GM23338 (cell line): ENCODE data around the gene SH3GL3.

ENCODE experiments used
- CREB1 ChIP-seq: fragments of 250-450 bp; sonication (Bioruptor Pico); IDR thresholded peaks from 2 replicates; pipeline ENCODE4 v1.5.0; 2020; ENCODE audit warnings: low read depth, mild to moderate bottlenecking, moderate library complexity
- CTCF ChIP-seq, 2 experiments: fragments of 200-600 bp in 1 of 2; sonication (generic) in 1 of 2; conservative IDR thresholded peaks; 2 replicates each; pipeline versions ENCODE4 v1.5.1 to v1.6.1; 2016 to 2017; ENCODE audit warnings: antibody characterized with exemption in 2 of 2, low read depth in 2 of 2, mild to moderate bottlenecking in 2 of 2, moderate library complexity in 1 of 2
- ETS1 ChIP-seq: IDR thresholded peaks from 2 replicates; pipeline ENCODE4 v1.6.1; 2016; ENCODE audit warnings: antibody characterized with exemption
- EZH2 ChIP-seq: fragments of 200-600 bp; sonication (generic); IDR thresholded peaks from one replicate; pipeline ENCODE4 v1.8.0; 2017; ENCODE audit warnings: antibody characterized with exemption, mild to moderate bottlenecking, low read depth; ENCODE audit not compliant: unreplicated experiment
- EZH2phosphoT487 ChIP-seq: fragments of 200-600 bp; sonication (generic); IDR thresholded peaks from one replicate; pipeline ENCODE4 v1.8.1; 2018; ENCODE audit warnings: antibody characterized with exemption; ENCODE audit not compliant: unreplicated experiment
- JUNB ChIP-seq: IDR thresholded peaks from one replicate; pipeline ENCODE4 v1.6.1; 2016; ENCODE audit warnings: antibody characterized with exemption; ENCODE audit not compliant: unreplicated experiment
- NANOG ChIP-seq: IDR thresholded peaks from 2 replicates; pipeline ENCODE4 v1.6.1; 2016; ENCODE audit warnings: antibody characterized with exemption, borderline replicate concordance
- POLR2AphosphoS5 ChIP-seq: IDR thresholded peaks from 2 replicates; pipeline ENCODE4 v1.6.1; 2016; ENCODE audit warnings: antibody characterized with exemption, low read depth
- REST ChIP-seq: IDR thresholded peaks from one replicate; pipeline ENCODE4 v1.6.1; 2018; ENCODE audit warnings: antibody characterized with exemption; ENCODE audit not compliant: unreplicated experiment
- STAT1 ChIP-seq: IDR thresholded peaks from one replicate; pipeline ENCODE4 v1.6.1; 2016; ENCODE audit warnings: antibody characterized with exemption; ENCODE audit not compliant: unreplicated experiment
- ZNF114 ChIP-seq: fragments of 250-450 bp; sonication (Bioruptor Pico); IDR thresholded peaks from 2 replicates; pipeline ENCODE4 v1.5.0; 2020; ENCODE audit warnings: mild to moderate bottlenecking, moderate library complexity

- no peak for TF ChIP-seq EZH2
- TF ChIP-seq CTCF (conservative IDR thresholded peaks at IDR 0.05; ENCODE audit: low read depth in 2 of 2) = no peak
- TF ChIP-seq NANOG = no peak
- no peak for TF ChIP-seq EZH2phosphoT487
- TF ChIP-seq POLR2AphosphoS5 = no peak
- no peak for TF ChIP-seq CREB1 (CRISPR knock-in tag)
- TF ChIP-seq ETS1 = no peak
- TF ChIP-seq JUNB = no peak
- no peak for TF ChIP-seq ZNF114 (CRISPR knock-in tag)
- TF ChIP-seq STAT1 = no peak
- TF ChIP-seq REST = no peak
Measured at GRCh38 chr15:83515164-83515563, 68.0 kb downstream of the SH3GL3 start.
